ENCODE measurements around the gene SLC25A45. TPM values are rescaled to one million over a fixed set of nuclear protein-coding genes. Genes with fewer than 3 reads are reported as not detected.

Gene SLC25A45
- total and polyA plus RNA-seq, 2 donors (not counting 1 experiment from before 2014, with no cell fraction given): 16.4 to 80.6 TPM

DNA sequence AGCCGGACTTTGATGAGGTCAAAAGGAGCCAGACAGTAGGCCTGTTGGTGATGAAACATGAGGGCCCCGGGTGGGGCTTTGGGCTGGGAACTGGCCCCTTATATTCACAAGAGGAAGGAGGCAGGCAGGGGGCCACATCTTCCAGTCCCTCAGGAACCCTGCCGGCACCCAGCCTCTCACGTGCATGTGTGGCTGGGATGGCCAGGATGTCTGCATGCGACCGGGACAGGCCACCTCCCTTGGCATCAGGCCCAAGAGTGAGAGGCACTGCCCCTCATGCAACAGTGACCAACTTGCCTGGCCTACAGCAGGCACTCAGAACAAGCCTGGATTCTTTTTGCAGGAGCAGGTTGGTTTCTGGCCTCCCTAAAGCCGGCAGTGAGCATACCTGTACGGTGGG lies 5.4 kb downstream of the SLC25A45 start:
- H2AFZ ChIP-seq (ENCODE audit: insufficient read depth, low read depth, low read length, poor library complexity, severe bottlenecking): no peak overlapping the region
- H3K4me3 ChIP-seq (ENCODE audit: control extremely low read depth in 1 of 5, extremely low read depth in 1 of 5, insufficient read depth in 1 of 5, low read depth in 2 of 5, low read length in 4 of 5): no peak overlapping the region
- Mint-ChIP-seq H3K27me3 (no peaks in the 10 kb centered on the region), H3K27ac (peak overlapping the region; percentile 83), H3K9me3 (ENCODE audit: insufficient read depth) (no peaks in the 10 kb centered on the region), H3K4me3 (no peak overlapping the region), H3K4me1 (peaks cover 28% of the 10 kb centered on the region)
- H3K27ac ChIP-seq (ENCODE audit: low read length in 2 of 2): peak overlapping the region in 1 of 2 donors; percentile 38
- no peaks in the 10 kb centered on the region for H4K20me1 ChIP-seq (ENCODE audit: control insufficient read depth, insufficient read depth, low read length, poor library complexity, severe bottlenecking)
- peaks cover 22 to 45% of the 10 kb centered on the region in 2 donors for H3K4me1 ChIP-seq (ENCODE audit: control insufficient read depth in 2 of 2, insufficient read depth in 2 of 2, low read length in 2 of 2)
- 96% methylated on average over 8 of the region's 8 CpGs for whole genome bisulfite sequencing (ENCODE audit: insufficient coverage)
- H3K79me2 ChIP-seq (ENCODE audit: control insufficient read depth, insufficient read depth, low read length): peaks cover 46% of the 10 kb centered on the region
- POLR2A ChIA-PET: interaction anchor here (1.5 to 7.2 kb wide), 2 partner anchors 13 to 44 kb away, joined by 5 to 107 read pairs; partner anchors contain the start of gene NEAT1
- ATAC-seq (ENCODE audit: low read depth) (no peak), DNase-seq (no peak)
- no peak overlapping the region for H3K4me2 ChIP-seq (replicated peaks; ENCODE audit: low read depth, low read length, poor library complexity, severe bottlenecking)
- no peaks in the 10 kb centered on the region for H3K27me3 ChIP-seq (replicated peaks in 1 of 4; ENCODE audit: control extremely low read depth in 1 of 4, control insufficient read depth in 3 of 4, insufficient read depth in 4 of 4, low read length in 3 of 4)
- CTCF ChIA-PET: interaction anchor here (1.9 to 12.5 kb wide), 3 partner anchors 41 to 127 kb away, joined by 6 to 252 read pairs (median 108); partner anchors contain the start of gene MALAT1
- H3K9ac ChIP-seq (ENCODE audit: low read length): no peak overlapping the region
- H3K36me3 ChIP-seq (replicated peaks in 1 of 2; ENCODE audit: control extremely low read depth in 1 of 2, control insufficient read depth in 1 of 2, extremely low read depth in 1 of 2, insufficient read depth in 2 of 2, low read length in 1 of 2): peaks cover 2 to 15% of the 10 kb centered on the region in 2 experiments
- H3K9me3 ChIP-seq (ENCODE audit: control extremely low read depth in 1 of 3, control insufficient read depth in 2 of 3, insufficient read depth in 1 of 3, low read length in 2 of 3): no peaks in the 10 kb centered on the region
- TF ChIP-seq, protein P1, sequence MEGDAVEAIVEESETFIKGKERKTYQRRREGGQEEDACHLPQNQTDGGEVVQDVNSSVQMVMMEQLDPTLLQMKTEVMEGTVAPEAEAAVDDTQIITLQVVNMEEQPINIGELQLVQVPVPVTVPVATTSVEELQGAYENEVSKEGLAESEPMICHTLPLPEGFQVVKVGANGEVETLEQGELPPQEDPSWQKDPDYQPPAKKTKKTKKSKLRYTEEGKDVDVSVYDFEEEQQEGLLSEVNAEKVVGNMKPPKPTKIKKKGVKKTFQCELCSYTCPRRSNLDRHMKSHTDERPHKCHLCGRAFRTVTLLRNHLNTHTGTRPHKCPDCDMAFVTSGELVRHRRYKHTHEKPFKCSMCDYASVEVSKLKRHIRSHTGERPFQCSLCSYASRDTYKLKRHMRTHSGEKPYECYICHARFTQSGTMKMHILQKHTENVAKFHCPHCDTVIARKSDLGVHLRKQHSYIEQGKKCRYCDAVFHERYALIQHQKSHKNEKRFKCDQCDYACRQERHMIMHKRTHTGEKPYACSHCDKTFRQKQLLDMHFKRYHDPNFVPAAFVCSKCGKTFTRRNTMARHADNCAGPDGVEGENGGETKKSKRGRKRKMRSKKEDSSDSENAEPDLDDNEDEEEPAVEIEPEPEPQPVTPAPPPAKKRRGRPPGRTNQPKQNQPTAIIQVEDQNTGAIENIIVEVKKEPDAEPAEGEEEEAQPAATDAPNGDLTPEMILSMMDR (IDR thresholded peaks at IDR 0.05): no peak
- TF ChIP-seq EZH2 (IDR thresholded peaks at IDR 0.05; ENCODE audit: borderline replicate concordance, insufficient read depth, low read depth, low read length, poor library complexity, severe bottlenecking): no peak
- intact Hi-C loops (cut with micrococcal nuclease): no loop called here

GRCh38 chr11:65376138-65376713 lies 6.2 kb downstream of the SLC25A45 start:
- Mint-ChIP-seq H3K27me3 (no peaks in the 10 kb centered on the region), H3K4me1 (peaks cover 22% of the 10 kb centered on the region), H3K27ac (peak overlapping the region; percentile 53), H3K4me3 (no peak overlapping the region), H3K9me3 (ENCODE audit: insufficient read depth) (no peaks in the 10 kb centered on the region)
- ATAC-seq (ENCODE audit: low read depth) (no peak), DNase-seq (no peak)
- 99% methylated on average over 16 of the region's 16 CpGs for WGBS (ENCODE audit: insufficient coverage)
- H3K4me2 ChIP-seq (replicated peaks; ENCODE audit: low read depth, low read length, poor library complexity, severe bottlenecking): no peak overlapping the region
- H3K79me2 ChIP-seq (ENCODE audit: control insufficient read depth, insufficient read depth, low read length): peaks cover 39% of the 10 kb centered on the region
- no peak overlapping the region for H2AFZ ChIP-seq (ENCODE audit: insufficient read depth, low read depth, low read length, poor library complexity, severe bottlenecking)
- H3K4me1 ChIP-seq (ENCODE audit: control insufficient read depth in 2 of 2, insufficient read depth in 2 of 2, low read length in 2 of 2): peaks cover 17 to 37% of the 10 kb centered on the region in 2 donors
- H3K9ac ChIP-seq (ENCODE audit: low read length): no peak overlapping the region
- ChIA-PET CTCF (interaction anchor here (3.0 kb wide), 1 partner anchor 134 kb away, joined by 19 read pairs; no protein-coding TSS in a partner anchor), POLR2A (interaction anchor here (0.6 to 0.7 kb wide), 3 partner anchors 90 to 1241 kb away, joined by 3 to 6 read pairs (median 6); no protein-coding TSS in a partner anchor)
- no peaks in the 10 kb centered on the region for H3K9me3 ChIP-seq (ENCODE audit: control extremely low read depth in 1 of 3, control insufficient read depth in 2 of 3, insufficient read depth in 1 of 3, low read length in 2 of 3)
- no peaks in the 10 kb centered on the region for H4K20me1 ChIP-seq (ENCODE audit: control insufficient read depth, insufficient read depth, low read length, poor library complexity, severe bottlenecking)
- H3K36me3 ChIP-seq (replicated peaks in 1 of 2; ENCODE audit: control extremely low read depth in 1 of 2, control insufficient read depth in 1 of 2, extremely low read depth in 1 of 2, insufficient read depth in 2 of 2, low read length in 1 of 2): peaks cover 2 to 15% of the 10 kb centered on the region in 2 experiments
- H3K27ac ChIP-seq (ENCODE audit: low read length in 2 of 2): no peak overlapping the region
- no peaks in the 10 kb centered on the region for H3K27me3 ChIP-seq (replicated peaks in 1 of 4; ENCODE audit: control extremely low read depth in 1 of 4, control insufficient read depth in 3 of 4, insufficient read depth in 4 of 4, low read length in 3 of 4)
- no peak for TF ChIP-seq EZH2 (IDR thresholded peaks at IDR 0.05; ENCODE audit: borderline replicate concordance, insufficient read depth, low read depth, low read length, poor library complexity, severe bottlenecking)
- intact Hi-C loops (cut with micrococcal nuclease): no loop called here
- H3K4me3 ChIP-seq (ENCODE audit: control extremely low read depth in 1 of 5, extremely low read depth in 1 of 5, insufficient read depth in 1 of 5, low read depth in 2 of 5, low read length in 4 of 5): no peak overlapping the region

Measured in B cell (primary cell).